ENCODE results near the gene MEIOSIN.

The MEIOSIN gene

GRCh38 chr19:45765702-45766295, 32.6 kb downstream of the MEIOSIN start:
- DNase-seq, result no peak

DNA sequence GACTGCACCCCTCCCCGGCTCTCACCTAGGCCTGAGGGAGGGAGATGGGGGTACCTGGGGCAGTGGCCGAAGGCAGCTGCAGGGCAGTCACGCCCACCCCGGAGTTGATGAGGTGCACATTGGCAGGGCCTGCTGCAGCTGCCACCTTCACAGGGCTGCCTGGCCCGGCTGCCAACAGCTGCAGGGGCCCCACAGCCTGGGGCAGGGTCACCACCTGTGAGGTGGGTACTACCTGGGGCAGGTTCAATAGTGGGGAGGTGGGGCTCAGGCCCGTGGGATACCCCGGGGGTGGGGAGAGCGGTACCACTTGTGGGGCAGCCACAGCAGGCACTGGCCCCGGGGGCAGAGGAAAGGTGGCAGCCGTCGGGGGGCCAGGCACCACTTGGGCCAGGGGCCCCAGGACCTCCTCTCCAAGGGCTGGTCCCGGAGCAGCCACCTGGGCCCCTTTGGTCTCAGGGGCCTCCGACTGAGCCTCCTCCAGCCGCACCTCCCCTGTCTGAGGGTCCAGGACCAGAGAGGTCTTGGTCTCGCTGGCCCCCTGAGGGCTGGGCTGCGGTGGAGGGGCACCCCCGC, 33.1 kb downstream of the MEIOSIN start:
- DNase-seq, result no peak

DNA sequence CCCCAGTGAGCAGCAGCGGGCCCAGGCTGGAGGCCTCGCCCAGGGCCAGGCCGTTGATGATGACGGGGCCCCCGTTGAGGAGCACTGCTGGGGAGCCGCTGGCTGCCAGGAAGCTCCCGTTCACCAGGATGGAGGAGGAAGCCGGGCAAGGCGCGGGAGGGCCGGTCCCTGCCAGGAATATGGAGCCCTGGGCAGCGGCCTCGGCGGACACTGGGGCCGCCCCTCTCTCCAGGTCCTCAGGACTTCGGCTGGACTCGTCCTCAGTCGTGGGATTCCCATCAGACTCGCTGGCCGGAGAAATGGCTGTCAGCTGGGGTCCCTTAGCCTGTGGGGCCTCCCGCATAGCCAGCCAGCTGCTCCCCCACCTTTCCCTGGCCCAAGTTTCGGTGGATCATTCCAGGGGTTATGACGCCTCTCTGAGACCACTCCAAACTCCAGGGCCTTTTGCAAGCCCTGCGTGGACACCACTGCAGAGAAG, 33.7 kb downstream of the MEIOSIN start:
- DNase-seq, result no peak

- no peak for DNase-seq
Measured at GRCh38 chr19:45767410-45767880, 34.2 kb downstream of the MEIOSIN start.

GRCh38 chr19:45767881-45768654, 34.8 kb downstream of the MEIOSIN start:
- DNase-seq, result no peak

DNA sequence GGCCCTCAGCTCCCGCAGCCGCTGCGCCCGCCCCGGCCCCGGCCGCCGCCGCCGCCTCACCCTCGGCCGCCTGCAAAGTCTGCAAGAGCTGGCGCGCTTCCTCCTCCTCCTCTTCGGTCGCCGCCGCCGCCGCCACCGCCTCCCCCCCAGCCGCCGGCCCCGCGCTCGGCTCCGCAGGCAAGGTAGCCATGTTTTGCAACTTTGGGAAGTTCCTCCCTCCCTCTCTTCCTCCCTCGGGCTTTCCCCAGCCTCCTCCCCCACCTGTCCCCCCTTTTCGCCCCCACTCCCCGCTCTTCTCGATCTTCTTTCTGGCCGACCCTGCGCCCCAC, 35.4 kb downstream of the MEIOSIN start:
- DNase-seq, result peak; percentile 42 to 47

DNA sequence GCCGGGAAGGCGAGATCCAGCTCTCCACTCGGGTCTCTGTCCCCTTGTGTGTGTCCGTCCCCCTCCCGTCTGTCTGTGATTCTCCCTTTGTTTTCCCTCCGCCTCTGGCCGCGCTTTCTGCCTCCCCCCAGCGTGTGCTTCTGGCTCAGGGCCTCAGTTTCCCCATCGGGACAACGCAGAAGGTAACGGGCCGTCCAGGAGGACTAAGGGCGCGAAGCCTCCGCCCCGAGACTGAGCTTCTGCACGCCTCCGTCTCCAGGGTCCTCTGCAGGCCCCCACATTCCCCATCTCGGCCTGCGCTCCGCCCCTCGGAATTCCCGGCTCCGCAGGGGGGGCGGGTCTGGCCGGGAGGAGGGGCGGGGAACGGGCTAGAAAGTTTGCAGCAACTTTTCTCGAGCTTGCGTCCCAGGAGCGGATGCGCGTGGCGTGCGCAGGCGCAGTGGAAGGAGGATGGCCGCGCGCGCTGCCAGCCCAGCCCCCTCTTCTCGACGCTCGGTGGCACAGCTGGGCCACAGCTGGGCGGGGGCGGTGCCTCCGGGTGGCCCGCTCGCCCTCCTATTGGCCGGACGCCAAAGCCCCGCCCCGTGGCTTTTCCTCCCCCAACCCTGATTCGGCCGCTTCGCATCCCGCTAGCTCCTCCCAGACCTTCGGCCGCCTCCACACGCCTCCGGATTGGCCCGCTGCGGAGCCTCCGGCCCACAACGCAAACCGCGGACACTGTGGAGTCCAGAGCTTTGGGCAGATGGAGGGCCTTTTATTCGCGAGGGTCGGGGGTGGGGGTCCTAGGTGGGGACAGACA, 35.9 kb downstream of the MEIOSIN start, which contains the start of gene SIX5:
TSS of gene SIX5 (minus strand) at position 269 of the 799 bp plus-strand sequence. CDS start 408 bp downstream, outside the sequence.
- peak; percentile 96 for DNase-seq

- no peak for DNase-seq
Measured at GRCh38 chr19:45769821-45770191, 36.6 kb downstream of the MEIOSIN start.

- peak; percentile 90 to 91 for DNase-seq
Measured at GRCh38 chr19:45770192-45771101, 37.2 kb downstream of the MEIOSIN start.

GRCh38 chr19:45771311-45771933, 38.2 kb downstream of the MEIOSIN start:
- DNase-seq, result no peak

DNA sequence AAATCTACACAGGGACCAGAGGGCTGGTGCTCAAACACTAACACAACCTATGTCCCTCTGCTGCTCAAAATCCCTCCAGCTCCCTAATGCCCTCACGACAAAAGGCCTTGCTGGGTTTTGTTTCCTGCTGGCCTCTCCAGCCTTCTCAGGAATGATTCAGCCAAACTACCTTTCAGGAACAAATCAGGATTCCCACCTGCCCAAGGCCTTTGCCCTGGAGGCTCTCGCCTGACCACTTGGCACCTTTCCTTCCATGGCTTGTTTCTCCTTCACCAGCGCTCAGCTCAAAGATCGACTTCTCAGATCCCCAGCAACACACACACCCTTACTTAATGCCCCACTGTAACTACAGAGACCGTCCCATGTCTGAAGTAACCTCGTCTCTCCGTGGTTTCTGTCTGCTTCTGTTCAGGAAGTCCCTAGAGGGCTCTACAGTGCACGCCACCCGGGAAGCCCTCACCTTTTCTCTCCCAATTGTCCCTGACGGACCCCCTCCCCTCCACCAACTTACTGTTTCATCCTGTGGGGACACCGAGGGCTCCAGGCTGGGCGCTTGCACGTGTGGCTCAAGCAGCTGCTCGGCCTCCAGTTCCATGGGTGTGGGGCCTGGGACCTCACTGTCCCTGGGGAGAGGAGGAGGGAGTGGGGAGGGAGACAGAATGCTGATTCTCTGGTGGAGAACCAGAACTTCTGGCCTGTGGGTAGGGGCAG, 39.0 kb downstream of the MEIOSIN start:
- DNase-seq, result no peak

DNA sequence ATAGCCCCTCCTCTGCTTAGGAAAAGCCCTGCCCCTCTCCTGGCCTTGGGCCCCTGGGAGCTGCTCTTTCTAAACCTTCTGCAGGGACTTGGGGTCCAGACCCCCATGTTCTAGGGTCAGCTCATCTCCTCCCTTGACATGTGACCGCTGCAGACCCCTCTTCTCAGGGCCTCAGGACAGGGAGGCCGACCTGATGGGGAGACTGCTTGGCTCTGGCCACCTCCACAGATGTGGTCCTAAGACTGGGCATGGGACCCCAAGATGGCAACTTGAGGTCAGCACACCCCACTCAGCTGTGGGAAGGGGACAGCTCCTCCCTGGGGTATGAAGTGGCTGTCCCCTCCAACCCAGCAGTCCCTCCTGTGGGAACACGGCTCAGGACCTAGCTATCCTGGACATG, 39.7 kb downstream of the MEIOSIN start:
- DNase-seq, result no peak

DNA sequence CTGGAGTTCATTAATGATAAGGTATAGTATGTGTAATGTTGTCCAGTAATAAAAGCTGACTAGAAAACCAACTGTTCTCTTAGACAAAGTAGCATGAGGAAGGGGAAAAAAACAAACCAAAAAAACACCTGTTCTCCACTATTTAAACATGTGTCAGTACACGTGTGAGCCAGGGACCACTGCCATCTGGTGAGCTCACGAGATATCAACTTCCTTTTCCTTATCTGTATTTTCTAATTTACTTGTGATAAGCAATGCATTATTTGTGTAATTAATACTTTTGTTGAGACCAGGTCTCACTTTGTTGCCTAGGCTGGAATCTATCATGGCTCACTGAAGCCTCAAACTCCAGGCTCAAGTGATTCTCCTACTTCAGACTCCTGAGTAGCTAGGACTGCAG, 40.1 kb downstream of the MEIOSIN start:
- DNase-seq, result no peak

GRCh38 chr19:45774765-45775164, 41.5 kb downstream of the MEIOSIN start:
- DNase-seq, result no peak

- DNase-seq, result no peak
Measured at GRCh38 chr19:45777395-45777961, 44.2 kb downstream of the MEIOSIN start.

DNA sequence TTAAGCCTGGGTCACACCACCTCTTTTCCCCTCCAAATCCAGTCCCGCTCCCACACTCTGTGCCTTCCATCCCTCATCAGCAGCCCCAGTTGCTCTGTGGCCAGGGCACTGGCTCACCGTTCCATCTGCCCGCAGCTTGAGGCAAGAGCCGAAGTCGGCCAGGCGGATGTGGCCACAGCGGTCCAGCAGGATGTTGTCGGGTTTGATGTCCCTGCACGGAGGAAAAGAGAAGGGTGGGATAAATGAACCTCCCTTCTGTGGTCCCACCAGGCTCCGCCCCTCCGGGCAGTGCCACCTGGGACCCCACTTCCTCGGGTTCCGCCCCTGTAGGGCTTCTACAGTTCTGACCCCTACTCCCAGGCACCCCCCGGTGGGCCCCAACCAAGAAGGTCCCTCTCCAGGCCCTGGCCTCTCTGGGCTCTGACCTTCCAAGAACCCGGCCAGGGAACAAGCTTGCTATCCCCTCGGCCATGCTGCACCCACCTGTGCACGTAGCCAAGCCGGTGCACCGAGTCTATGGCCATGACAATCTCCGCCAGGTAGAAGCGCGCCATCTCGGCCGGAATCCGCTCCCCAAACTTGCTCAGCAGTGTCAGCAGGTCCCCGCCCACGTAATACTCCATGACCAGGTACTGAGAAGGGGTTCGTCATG, 44.9 kb downstream of the MEIOSIN start:
- no peak for DNase-seq

DNA sequence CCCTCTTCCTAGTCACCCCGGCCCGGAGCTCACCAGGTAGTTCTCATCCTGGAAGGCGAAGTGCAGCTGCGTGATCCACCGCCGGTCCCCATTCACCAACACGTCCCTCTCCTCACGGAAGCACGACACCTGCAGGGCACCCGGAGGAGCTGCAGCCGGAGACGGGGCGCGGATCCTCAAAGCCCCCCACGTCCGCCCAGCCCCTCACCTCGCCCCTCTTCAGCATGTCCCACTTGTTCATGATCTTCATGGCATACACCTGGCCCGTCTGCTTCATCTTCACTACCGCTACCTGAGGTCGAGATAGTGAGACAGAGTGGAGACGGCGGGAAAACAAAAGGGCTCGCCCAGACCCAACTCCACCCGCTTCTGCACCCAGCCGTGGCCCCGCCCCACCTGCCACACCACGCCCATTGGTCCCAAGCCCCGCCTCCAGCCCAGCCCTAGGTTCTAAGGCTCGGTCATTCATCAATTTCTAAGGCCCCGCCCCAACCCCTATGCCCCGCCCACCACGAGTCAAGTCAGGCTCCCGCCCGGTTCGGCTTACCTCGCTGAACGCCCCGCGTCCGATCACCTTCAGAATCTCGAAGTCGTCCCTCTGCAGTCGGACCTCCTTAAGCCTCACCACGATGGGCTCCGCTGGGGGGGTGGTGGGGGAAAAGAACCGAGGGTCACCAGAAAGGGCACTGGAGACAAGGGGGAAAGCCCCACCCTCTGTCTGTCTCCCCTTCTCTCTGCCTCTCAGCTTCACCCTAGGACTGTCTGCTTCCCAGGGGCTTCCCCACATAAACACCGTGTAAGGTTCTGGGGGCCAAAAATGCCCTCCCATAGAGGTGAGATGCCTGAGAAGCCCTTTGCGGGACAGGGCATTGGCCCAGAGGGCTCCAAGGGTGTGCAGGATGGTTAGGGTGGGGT, 46.2 kb downstream of the MEIOSIN start:
- peak; percentile 85 to 88 for DNase-seq

DNA sequence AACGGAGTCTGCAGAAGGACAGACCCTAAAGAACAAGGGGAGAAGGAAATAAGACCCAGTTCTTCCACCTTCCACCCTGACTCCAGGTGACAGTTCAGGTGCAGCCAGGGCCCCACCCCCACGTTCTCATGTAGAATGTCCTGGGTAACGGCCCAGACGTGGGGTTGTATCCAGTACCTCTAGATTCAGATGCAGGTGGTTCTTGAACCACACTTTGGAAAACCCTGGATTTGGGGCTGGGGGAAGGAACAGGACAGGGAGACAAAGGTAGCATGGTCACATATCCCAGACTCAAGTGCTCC, 46.9 kb downstream of the MEIOSIN start:
- DNase-seq, result no peak

All from CD4-positive, alpha-beta T cell treated with Interleukin-1 beta for 1 hour (primary cell).